HG03045 (cell line): ENCODE results near the gene PDE6A.

Experiments used
- ATAC-seq: cut with Tn5 transposase; IDR thresholded peaks from one replicate; pipeline ENCODE4 v1.9.1; 2021; ENCODE audit warnings: mild to moderate bottlenecking, moderate library complexity; ENCODE audit not compliant: unreplicated experiment

The PDE6A gene

GRCh38 chr5:149823375-149823774 is 121.2 kb downstream of the PDE6A start:
- no peak for ATAC-seq

GRCh38 chr5:149822301-149822700 is 122.3 kb downstream of the PDE6A start:
- ATAC-seq: no peak

GRCh38 chr5:149820536-149821510 is 123.8 kb downstream of the PDE6A start:
- no peak for ATAC-seq

- no peak for ATAC-seq
Observed at GRCh38 chr5:149820012-149820411, 124.6 kb downstream of the PDE6A start.

- no peak for ATAC-seq
Observed at GRCh38 chr5:149818116-149818515, 126.5 kb downstream of the PDE6A start.

GRCh38 chr5:149817539-149818060 is 127.0 kb downstream of the PDE6A start:
- no peak for ATAC-seq

GRCh38 chr5:149816661-149817060 is 127.9 kb downstream of the PDE6A start:
- ATAC-seq: no peak

DNA sequence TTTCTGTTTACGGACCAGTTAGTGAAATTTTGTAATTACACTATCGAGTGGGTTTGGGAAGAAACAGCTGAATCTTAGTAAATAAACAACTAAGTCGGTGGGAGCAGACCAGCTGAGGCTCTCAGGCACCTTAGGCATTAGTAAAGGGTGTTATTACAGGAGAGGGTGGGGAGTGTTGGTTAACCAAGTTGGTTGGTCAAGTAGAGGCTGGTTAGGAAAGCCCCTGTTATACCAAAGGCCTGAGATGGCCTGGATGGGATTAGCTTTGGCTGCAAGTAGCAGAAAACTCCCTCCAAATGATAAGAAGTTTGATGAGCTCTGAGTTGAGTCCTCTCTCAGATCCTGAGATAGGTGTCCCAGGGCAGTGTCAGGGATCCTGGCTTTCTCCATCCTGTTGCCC is 133.1 kb downstream of the PDE6A start:
- no peak for ATAC-seq

GRCh38 chr5:149810856-149811255 is 133.7 kb downstream of the PDE6A start:
- ATAC-seq: no peak

GRCh38 chr5:149809931-149810691 is 134.5 kb downstream of the PDE6A start:
- no peak for ATAC-seq

- ATAC-seq: no peak
Observed at GRCh38 chr5:149808264-149808982, 136.2 kb downstream of the PDE6A start.
